AG08396 (cell line): ENCODE measurements around the gene KCNAB3.

Experiments
- DNase-seq: peaks from one replicate; pipeline ENCODE4 v3.0.0; 2012; ENCODE audit warnings: low spot score, mixed read lengths

The KCNAB3 gene

DNA sequence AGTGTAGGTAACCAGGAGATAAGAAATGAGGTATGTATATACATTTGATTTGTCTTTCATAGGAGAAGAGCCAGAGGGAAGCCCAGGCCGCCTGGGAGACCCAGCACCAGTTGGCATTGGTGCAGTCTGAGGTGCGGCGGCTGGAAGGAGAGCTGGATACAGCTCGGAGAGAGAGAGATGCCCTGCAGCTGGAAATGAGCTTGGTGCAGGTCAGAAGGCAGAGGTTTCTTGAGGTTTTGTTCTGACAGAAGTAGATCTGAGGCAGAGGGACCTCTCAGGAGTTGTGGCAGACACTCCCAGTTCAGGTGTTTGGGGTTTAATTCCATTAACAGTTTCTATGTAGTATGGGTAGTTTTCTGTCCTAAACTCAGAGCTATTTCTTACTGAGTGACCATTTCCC lies 10.4 kb upstream of the KCNAB3 start:
- DNase-seq: no peak

DNA sequence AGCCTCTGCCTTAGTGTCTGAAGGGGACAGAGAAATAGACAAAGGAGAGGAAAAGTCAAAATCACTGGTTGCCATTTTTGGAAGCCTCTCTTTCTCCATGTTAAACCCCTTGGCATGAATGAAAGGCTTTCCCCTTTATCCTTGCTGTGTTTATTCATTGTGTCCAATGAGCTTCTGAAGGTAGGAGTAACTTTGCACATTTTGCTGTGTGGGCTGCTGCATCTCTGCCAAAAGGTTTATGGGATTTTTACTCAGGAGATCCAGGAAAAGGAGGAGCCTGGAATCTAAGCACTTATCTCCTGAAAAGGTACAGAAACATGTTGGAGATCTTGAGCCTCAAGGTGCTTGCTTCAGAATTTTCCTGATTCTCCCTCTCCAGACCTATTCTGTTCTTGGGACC lies 6.2 kb upstream of the KCNAB3 start:
- no peak for DNase-seq

DNA sequence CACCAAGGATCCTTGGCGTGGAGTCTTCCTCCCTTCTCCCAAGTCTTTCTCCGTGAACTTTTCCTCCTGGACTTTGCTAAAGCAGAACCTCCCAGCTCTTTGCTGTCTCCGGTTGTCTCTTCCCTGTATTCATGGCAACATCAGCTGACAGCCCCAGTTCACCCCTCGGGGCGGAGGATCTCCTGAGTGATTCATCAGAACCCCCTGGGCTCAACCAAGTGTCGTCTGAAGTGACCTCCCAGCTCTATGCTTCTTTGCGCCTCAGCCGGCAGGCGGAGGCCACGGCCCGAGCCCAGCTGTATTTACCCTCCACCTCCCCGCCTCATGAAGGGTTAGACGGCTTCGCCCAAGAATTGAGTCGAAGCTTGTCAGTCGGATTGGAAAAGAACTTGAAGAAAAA lies 3.3 kb upstream of the KCNAB3 start:
- peak; percentile 70 for DNase-seq

DNA sequence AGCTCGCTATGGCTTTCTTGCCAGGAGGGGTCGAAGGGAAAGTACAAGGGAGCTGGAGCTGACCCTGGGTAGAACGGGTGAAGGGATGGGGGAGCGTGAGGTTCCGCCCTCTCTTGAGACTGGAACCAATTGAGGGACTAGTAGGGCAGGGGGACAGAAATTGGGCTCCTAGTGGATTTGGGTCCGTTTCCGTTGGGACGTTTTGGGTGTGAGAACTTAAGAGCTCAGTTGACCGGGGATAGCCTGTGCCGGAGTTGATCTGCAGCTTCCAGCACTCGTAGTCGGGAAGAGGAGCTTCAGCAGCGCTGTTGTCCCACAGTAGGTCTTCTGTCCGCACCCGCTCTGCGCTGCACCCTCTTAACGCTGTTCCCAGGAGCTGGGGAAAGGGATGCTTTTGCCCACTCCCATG lies 2.8 kb upstream of the KCNAB3 start:
- DNase-seq: peak; percentile 47

DNA sequence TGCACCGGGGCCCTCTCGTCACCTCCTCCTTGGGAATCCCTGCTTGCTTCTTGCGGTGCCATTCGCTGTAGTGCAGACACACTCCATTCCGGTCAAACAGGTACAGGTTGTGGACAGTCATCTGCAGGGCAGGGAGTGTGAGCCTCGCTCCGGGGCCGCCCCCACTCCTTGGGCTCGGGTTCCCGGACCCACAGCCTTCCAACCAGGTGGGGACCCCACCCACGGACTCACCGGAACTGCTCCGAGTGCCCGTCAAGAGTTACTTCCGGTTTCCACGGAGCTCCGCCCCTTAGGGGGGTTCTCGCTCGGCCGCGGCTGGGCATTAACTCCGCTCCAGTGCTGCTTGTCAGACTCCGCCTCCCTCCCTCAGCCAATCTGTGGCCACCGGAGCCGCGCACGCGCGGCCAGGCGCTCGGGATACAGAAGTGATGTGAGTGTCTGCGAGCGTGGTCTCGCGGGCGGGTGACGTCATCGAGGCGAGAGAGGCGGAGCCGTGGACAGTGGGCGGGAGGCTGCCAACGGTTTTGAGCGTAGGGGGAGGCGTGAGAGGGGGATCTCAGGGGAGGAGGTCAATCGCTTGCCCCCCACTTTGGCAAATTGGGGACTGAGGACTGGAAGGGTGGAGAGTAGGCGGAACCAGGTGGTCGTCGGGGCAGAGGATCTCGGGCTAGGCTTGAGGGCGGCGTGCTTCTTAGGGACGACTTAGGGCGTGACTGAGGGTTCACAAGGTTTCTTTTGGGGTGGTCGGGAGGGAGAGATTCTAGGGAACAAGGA lies 2.2 kb upstream of the KCNAB3 start, which contains the start of the genes CNTROB and TRAPPC1:
Gene CNTROB (plus strand): TSS at position 498 of the 774 bp plus-strand sequence. CDS start 874 bp downstream, outside the sequence.
Gene TRAPPC1 (minus strand): TSS at position 238 of the 774 bp plus-strand sequence. CDS start 117 bp downstream, at position 121.
- DNase-seq: peak; percentile 100

DNA sequence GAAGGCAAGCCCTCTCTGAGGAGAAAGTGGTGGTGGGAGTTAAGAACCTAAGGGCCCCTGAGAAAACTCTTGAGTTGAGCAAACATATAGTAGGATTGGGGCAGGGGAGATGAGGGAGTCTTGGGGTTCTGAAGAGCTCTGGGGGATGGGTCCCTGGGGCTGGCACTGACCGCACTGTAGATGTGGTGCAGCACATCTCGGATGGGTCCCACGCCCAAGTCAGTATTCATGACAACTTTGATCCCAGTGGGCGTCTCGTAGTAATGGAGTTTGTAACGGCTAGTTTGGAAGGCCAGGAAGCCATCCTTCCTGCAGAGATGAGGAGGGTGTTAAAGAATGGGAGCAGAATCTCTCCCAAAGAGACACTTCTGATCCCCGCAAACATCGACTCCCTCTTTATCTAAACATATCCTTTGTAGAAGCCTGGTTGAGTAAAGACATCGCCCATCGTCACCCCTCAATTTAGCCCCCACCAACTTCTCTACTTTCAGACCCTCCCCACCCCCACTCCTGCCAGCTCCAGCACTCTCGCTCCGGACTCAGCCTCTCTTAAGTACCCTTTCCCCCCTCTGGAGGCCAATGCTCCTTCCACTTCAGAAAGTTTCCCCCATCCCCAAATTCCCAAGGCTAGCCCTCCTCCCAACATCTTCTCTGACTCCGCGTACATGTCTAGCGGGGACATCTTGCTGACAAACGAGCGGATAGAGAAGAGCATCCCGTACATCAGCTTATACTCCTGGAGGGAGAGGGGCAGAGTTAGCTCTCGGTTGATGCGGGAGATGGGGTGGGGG lies 1.4 kb upstream of the KCNAB3 start:
- no peak for DNase-seq

DNA sequence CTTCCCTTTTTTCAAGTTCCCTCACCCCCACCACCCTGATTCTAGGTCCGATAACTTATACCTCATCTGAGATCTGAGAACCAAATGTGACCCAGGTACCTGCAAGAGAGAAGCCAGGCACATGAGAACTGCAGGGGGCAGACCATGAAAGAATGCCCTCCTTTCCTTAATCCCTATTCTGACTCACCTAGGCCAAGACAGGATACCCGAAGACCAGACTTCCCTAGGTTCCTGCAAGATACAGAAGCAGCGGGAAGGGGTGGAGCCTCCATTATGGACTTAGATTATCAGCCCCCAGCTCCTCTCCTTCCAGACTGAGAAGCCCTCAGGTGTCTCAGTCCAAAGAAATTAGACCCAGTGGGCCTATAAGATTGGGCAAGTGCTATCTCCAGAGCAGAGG lies 2.1 kb downstream of the KCNAB3 start:
- DNase-seq: no peak

DNA sequence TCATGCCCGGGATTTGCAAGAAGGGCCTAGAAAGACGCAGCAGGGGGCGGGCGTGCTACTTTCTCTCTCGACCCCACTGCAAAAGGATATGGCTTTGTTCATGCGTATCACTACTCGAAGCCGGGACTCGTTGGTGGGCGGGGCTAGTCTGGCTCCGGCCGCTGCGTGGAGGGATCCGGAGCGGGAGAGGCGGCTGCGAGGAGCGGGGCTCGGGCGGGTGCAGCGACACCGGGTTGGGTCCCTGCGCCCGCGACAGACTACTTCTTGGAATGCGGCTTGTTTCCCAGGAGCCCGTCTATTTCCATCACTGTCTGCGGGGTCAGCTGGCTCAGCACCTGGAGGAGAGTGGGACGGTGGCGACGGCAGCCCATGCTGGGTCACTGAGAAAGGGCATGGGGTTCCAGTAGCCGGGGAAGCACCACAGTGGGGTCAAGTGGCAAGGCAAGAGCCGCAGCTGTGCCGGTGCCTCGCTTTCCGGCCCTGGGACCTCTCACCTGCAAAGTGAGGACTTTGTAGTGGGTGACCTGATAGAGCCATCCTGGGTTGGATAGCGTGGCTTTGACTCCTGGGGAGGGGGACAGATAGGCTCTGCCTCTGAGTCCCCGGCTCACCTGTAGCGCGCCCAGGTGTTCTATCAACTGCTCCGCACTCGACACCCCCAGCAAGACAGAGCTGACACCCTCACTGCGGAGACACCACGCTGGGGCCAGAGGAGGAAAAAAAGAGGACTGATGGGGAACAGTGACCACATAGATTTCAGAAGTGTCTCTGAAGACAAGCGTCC lies 6.6 kb downstream of the KCNAB3 start:
- DNase-seq: peak; percentile 83

DNA sequence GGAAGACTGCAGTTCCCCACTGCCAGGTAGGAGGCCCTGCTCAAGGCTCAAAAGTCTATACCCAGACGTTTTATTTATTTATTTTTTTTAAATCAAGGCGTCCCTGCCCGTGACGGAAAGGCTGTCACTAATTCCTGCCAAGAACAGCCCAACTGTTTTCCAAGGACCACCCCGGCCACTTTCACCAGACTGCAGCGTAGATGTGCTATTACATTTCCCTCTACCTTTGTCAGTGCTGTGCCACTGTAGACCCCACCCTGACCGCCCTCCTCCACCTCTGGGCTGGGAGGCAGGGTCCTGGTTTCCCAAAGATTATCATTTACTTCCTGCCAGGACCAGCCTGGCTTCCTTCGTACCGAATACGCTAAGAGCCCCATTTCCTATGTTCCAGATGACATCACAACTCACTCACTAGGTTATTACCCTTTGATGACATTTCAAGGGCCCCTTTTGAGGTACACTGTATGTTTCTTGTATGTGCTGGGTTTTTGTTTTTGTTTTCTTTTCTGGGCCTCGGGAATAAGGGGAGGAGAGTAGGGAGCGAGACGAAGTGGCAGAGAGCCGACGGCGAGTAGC lies 7.3 kb downstream of the KCNAB3 start:
- no peak for DNase-seq

DNA sequence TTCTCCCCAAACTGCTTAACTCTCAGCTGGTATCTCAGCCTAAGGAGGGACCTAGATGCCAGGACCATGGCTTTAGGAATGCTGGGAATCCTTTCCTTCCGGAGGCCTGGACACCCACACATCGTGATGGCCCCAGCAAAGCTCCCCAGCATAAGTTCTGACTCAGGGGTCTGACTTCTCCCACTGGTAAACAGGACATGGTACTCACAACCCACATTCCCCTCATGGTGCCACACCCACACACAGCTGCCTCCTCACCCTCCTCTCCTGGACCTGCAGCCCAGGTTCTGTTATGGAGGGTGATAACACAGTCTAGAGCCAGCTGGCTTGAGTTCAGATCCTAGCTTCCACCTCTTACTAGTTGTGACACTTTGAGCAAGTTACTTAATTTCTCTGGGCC lies 12.8 kb downstream of the KCNAB3 start:
- DNase-seq: peak; percentile 50

DNA sequence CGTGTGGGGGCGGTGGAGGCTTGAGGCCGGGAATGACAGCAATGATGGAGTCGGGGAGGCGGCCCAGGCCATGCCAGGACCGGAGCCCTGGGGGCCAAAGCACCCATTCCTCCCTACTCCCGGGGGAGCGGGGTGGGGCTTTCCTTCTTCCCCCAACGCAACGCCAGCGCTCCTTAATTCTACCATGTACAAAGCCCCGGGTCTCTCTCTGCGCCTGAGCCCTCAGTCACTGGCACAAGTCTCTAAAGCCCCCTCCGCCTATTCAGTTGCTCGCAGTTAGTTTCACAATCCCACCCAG lies 13.3 kb downstream of the KCNAB3 start:
- DNase-seq: no peak

DNA sequence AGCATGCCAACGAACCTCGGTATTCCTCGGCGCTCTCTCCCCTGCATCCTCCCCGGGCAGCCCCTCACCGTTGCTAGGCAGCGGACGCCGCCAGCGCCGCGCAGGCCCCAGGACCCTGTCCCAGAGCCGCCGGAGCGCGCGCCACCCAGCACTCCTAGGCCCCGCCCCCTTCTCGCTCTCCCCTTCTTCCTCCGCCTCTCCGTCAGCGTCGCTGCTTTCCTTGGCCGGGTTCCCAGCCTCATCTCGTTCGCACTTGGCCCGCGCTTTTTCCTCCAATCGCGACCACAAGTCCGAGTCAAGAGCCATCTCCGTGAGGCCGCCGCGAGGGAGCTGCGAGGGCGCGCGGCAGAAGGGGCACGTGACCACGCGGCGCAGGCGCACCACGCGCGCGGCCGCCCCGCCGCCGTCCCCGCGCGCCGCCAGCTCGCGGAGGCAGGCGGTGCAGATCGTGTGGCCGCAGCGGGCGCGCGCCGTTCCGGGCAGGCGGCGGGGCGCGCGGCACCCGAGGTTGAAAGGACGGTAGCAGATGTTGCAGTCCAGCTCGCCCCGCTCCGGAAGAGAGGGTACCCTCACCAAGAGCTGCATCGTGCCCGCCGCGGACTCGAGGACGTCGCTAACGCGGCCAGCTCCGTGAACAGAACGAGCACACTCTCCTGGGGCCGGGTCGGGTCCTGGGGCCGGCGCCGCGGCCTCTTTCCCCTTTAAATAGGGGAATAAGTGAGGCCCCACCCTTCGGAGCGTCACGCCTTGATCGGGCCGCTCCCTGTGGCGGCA lies 13.9 kb downstream of the KCNAB3 start, which contains the start of gene RNF227:
Gene RNF227 (minus strand): TSS at position 679 of the 774 bp plus-strand sequence. CDS start 94 bp downstream, at position 585.
- DNase-seq: peak; percentile 93

DNA sequence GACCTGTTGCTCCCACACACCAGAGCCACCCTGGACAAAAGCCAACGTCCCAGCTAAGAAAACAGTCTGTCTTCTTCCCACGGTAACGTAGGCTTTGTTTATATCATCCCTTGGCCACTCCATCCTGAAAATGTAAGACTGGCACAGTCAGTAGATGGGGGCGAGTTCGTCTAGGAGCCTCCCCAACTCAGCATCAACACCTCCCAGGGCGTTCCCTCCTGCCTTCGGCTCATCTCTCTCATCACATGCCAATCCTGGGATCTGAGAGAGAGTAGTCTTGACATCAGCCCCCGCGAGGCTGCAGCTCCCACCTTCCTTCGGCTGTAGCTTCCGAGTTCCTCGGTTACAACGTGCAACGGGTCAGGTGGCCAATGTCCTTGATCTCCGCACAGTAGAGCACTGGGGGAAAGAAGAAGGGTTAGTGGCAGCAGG lies 14.5 kb downstream of the KCNAB3 start:
- peak; percentile 29 for DNase-seq

DNA sequence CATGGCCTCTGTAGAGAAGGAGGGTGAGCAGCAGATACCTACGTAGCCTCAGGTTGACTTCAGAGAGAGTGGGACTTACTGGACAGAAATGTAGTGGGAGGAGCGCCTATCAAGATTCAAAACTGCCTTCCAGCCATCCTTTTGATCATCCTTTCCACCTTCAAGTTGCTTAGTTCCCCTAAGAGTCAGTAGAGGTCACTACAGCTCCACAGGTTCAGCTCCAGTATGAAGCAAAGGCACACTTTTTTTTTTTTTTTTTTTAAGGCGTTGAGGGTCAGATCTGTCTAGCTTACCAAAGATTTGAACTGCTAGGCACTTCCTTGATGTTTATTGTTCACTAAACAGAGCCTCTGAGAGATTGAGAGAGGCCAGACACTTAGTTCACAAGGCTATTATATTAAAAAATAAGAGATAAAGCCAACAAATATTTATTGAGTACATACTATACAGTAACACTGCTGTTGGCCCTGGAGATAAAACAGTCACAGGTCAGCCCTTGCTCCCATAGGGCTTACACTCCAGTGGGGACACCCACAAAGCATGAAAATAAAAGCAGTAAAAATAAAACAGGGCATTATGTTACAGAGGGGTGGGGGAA lies 16.6 kb downstream of the KCNAB3 start:
- DNase-seq: peak; percentile 80

DNA sequence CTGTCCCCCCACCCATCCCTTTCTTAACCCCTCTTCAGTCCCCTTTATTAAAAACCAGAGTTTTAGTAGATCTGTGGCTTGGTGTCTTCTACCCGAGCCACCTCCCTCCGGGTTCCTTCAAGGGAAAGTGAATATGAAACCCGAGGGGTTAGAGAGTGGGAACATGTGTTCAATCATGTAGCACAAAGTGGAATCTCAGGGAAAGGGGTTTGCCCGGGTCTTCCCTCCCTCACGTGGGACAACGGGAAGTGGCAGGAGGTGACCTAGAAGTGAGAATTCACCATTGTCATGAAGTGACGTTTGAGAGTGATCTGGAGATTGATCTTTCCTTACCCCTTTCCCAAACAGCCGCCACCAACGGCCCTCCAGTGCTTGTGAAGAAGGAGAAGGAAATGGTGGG lies 18.5 kb downstream of the KCNAB3 start:
- no peak for DNase-seq

DNA sequence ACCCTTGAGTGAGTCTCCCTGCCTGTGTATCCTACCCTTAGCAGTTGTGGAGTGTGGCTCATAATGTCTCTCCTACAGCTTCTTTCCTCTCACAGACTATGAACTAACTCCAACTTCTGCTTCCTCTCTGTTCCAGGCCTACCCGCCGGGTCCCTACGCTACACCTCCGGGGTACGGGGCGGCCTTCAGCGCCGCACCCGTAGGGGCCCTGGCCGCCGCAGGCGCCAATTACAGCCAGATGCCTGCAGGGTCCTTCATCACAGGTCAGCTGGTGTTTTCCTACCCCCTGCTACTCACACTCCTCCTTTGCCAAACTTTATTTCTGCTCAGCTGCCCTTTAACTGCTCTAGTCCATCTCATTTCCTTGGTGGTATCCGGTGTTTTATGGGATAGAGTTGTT lies 18.9 kb downstream of the KCNAB3 start:
- DNase-seq: no peak

DNA sequence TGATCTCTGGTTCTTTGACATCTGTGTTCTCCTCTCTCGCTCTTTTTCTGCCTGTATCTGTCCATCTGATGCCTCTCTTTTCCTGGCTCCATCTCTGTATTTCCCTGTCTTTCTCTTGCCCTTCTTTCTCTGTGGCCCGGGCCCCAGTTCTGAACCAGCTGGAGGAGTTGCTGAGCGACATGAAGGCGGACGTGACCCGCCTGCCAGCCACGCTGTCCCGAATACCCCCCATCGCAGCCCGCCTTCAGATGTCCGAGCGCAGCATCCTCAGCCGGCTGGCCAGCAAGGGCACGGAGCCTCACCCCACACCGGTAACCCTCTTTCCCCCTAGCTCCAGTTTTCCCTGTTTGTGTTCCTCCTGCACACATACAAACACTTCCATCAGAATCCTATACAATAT lies 19.4 kb downstream of the KCNAB3 start:
- DNase-seq: no peak

DNA sequence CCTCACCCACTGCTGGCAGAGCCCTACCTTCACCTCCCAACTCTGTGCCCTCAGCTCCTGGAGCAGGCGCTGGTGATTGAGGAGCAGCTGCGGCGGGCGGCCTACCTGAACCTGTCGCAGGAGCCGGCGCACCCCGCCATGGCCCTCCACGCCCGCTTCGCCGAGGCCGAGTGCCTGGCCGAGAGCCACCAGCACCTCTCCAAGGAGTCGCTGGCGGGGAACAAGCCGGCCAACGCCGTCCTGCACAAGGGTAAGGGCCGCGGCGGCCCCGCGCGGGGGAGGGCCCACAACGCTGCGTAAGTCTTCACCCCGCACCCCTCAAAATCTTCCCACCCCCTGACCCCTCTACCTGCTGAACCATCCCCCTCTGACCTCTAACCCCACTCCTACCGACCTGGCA lies 20.6 kb downstream of the KCNAB3 start:
- no peak for DNase-seq

DNA sequence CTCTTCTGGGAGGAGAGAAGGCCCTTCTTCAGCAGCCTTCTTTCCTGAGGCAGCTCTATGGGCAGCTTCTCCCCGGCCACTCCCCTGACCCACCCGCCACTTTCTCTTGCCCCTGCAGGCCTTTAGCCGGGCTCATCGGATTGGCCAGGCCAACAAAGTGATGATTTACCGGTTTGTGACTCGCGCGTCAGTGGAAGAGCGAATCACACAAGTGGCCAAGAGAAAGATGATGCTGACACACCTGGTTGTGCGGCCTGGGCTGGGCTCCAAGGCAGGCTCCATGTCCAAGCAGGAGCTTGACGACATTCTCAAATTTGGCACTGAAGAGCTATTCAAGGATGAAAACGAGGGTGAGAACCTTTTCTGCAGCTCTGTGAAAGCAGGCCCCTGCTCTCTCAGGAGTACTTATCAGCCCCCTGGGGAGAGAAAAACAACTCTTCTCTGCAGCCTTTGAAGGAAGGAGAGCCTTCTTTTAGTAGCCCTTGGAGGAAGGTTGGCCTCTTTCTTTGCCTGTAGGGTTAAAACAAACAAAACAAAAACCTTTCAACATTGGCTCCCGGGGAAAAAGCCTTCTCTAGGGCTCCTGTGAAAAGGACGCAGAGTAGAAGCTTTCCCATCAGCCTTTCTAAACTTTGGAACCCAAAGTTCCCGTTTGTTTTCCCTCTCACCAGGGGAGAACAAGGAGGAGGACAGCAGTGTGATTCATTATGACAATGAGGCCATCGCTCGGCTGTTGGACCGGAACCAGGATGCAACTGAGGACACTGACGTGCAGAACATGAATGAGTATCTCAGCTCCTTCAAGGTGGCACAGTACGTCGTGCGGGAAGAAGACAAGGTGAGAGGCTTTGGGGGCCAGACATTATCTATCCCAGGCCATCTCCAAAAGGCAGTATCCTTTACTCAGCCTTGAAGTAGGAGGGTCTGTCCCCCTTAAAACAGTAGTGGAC lies 26.2 kb downstream of the KCNAB3 start:
- DNase-seq: no peak

DNA sequence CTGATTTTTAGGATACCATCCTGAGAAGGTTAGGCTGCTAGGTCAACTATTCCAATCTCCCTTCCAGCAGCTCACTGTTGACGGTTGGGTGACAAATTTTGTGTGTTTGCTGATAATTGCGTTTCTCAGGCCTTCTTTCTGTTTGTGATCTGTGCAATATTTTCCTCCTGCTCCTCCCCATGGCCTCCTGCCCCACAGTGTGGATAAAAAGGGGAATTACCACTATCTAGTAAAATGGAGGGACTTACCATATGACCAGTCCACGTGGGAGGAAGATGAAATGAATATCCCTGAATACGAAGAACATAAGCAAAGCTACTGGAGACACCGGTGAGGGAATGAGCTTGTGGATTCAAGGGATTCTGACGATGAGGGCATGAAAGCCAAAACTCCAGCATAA lies 31.9 kb downstream of the KCNAB3 start:
- DNase-seq: peak; percentile 72
